Measurements from ENCODE around the gene FUT6. TPM values are rescaled to one million over a fixed set of nuclear protein-coding genes. Genes with fewer than 3 reads are reported as not detected.
A peak's percentile ranks its signal among the peaks of the same experiment; 100 is the strongest.

FUT6 gene
- total RNA-seq, 2 donors from 2014 or later = 3.6 to 12.2 TPM

DNA sequence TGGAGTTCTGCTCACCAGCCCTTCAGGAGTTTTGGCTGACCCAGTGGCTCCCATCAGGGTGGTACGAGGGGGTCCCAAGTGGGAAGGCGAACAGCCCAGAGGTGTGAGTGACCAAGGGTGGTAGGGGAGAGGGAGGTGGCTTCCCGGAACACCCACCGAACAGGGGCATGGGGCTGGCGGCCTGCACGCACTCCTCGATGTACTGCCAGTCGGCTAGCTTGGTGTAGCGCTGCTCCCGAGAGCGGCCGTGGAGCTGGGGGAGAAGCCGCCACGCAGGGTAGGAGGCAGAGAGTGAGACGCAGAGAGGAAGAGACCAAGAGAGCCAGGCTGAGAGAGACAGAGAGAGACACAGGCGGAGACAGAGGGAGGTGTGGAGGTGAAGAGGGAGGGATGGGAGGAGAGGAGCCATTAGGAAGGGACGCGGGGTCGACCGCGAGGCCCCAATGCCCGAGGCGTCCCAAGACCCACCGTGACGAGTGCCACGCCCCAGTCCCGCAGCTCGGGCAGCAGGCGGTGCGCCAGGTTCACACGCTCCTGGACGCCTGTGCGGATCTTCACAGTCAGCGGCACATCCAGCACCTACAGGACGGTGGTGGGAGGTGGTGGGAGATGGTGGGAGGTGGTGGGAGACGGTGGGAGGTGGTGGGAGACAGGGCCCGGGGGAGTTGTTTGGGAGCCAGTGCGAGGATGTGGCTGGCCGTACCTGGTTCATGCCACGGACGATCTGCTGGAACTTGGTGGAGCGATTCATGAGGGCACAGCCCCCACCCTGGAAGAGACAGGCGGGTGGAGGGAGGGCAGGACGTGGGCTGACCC lies 52.7 kb downstream of the FUT6 start:
- no peaks in the 10 kb centered on the region for H3K27me3 ChIP-seq
- no peak overlapping the region for H3K4me3 ChIP-seq
- no peak for ATAC-seq
- intact Hi-C loops (cut with DNase I) = no loop called here
- no peak for DNase-seq
- no peak overlapping the region for H3K27ac ChIP-seq
- peaks cover 26 to 29% of the 10 kb centered on the region in 2 donors for H3K36me3 ChIP-seq (replicated peaks in 1 of 2; ENCODE audit: insufficient read depth in 1 of 2, low read depth in 2 of 2)
- H3K4me1 ChIP-seq = peaks cover 11% of the 10 kb centered on the region
- H3K9me3 ChIP-seq = no peaks in the 10 kb centered on the region
- TF ChIP-seq, protein P1, sequence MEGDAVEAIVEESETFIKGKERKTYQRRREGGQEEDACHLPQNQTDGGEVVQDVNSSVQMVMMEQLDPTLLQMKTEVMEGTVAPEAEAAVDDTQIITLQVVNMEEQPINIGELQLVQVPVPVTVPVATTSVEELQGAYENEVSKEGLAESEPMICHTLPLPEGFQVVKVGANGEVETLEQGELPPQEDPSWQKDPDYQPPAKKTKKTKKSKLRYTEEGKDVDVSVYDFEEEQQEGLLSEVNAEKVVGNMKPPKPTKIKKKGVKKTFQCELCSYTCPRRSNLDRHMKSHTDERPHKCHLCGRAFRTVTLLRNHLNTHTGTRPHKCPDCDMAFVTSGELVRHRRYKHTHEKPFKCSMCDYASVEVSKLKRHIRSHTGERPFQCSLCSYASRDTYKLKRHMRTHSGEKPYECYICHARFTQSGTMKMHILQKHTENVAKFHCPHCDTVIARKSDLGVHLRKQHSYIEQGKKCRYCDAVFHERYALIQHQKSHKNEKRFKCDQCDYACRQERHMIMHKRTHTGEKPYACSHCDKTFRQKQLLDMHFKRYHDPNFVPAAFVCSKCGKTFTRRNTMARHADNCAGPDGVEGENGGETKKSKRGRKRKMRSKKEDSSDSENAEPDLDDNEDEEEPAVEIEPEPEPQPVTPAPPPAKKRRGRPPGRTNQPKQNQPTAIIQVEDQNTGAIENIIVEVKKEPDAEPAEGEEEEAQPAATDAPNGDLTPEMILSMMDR (IDR thresholded peaks at IDR 0.05) = no peak
- TF ChIP-seq POLR2A (IDR thresholded peaks at IDR 0.05) = no peak
- 88 to 93% methylated on average over 36 to 43 of the region's 44 CpGs for WGBS, 2 donors

DNA sequence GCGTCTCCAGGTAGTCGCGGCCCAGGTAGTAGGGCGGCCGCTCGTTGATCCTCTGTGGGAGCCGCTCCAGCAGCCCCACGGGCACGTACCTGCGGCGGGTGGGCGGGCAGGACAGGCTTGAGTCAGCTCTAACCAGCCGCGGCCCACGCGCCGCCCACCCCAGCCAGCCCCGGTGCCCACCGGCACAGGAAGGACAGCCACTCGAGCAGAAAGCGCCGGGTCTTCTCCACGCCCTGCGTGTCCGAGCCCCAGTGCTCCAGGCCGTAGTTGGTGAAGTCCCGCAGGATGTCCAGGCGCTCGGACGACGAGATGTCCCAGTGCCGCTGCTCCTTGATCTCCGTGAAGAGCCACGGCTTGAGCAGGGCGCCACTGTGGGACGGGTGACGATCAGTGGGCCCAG lies 54.1 kb downstream of the FUT6 start:
- no peak overlapping the region for H3K4me3 ChIP-seq
- H3K27me3 ChIP-seq = no peaks in the 10 kb centered on the region
- TF ChIP-seq, protein P1 (IDR thresholded peaks at IDR 0.05) = no peak
- TF ChIP-seq POLR2A (IDR thresholded peaks at IDR 0.05) = no peak
- intact Hi-C loops (cut with DNase I) = no loop called here
- H3K36me3 ChIP-seq (replicated peaks in 1 of 2; ENCODE audit: insufficient read depth in 1 of 2, low read depth in 2 of 2) = peaks cover 26 to 29% of the 10 kb centered on the region in 2 donors
- no peak for ATAC-seq
- DNase-seq = no peak
- H3K4me1 ChIP-seq = peaks cover 6% of the 10 kb centered on the region
- no peak overlapping the region for H3K27ac ChIP-seq
- no peaks in the 10 kb centered on the region for H3K9me3 ChIP-seq
- 91% methylated on average over 16 of the region's 37 CpGs; no CpG with 5 or more reads in 1 of the 2 donors for WGBS, 2 donors

DNA sequence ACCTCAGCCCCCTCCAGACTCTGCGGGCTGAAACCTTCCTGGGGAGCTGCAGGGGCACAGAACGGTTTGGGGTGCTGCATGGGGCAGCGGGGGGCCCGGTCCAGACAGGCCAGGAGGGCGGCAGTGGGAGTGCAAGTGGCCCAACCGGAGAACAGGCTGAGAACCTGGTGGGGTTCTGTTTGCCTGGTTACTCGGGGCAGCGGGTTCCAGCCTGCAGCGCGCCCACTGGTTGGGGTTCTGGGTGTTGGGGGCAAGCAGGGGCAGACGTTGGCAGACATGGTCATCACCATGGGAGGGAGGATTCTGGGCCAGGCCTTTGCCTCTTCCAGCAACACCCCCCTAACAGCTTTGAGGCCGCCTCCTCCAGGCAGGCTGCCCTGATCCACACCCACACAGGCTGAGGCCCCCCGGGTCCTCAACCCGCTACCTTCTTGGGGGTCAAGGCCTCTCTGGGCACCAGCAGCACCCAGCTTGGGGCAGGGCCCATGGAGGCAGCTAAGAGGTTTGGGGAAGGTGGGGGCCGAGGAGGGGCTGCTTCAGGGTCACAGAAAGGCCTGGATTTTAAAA lies 54.8 kb downstream of the FUT6 start, which contains the start of gene PRR22:
PRR22 (minus strand) TSS at position 166 of the 567 bp plus-strand sequence; CDS start at position 80, 86 bp downstream.
- H3K27me3 ChIP-seq = no peaks in the 10 kb centered on the region
- peaks cover 24 to 27% of the 10 kb centered on the region in 2 donors for H3K36me3 ChIP-seq (replicated peaks in 1 of 2; ENCODE audit: insufficient read depth in 1 of 2, low read depth in 2 of 2)
- 81 to 86% methylated on average over 4 to 15 of the region's 15 CpGs for WGBS, 2 donors
- H3K4me1 ChIP-seq = no peaks in the 10 kb centered on the region
- intact Hi-C loops (cut with DNase I) = no loop called here
- H3K27ac ChIP-seq = no peak within 1 kb of the TSS
- TF ChIP-seq, protein P1 (IDR thresholded peaks at IDR 0.05) = no peak
- TF ChIP-seq POLR2A (IDR thresholded peaks at IDR 0.05) = no peak
- ATAC-seq = no peak
- no peak for DNase-seq
- H3K9me3 ChIP-seq = no peaks in the 10 kb centered on the region
- H3K4me3 ChIP-seq = no peak within 1 kb of the TSS

DNA sequence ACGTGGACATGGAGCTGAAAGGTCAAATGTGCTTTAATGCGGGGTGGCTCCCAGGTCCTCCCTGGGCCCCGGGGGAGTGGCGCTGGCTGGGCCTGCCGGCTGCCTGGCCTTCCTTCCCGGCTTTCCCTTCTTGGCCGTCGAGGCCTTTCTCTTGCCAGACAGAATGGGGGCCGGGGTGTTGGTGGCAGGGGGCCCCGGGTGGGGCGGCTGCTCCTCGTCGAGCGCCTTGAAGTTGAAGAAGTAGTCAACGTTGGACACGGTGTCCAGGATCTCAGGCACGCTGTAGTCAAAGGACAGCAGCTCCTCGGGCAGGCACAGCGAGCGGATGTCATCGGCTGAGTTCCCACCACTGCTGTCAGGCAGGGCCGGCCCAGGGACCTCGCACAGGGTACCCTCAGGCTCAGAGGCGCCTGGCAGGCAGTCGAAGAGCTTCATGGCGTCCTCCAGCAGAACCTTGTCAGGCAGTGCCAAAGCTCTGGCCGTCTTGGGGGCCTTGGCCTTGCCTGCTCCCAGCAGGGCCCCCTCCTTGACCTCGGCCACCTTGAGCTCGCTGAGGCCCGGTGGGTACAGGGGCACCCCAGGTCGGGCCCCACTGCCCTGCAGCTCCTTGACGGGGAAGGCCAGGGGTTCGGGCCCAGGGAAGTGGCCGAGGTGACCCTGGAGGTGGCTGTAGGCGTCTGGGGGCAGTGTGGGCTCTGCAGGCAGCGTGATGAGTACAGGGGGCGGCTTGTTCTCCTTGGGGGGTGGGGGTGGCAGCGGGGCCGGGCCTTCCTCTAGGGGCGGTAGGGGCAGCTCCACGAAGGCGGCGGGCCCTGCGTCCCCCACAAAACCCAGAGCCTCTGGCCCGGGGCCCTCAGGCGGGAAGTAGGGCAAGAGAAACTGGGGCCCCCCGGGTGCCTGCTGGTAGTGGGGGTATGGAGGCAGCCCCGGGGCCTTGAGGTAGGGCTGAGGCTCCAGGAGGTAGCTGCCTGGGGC lies 56.3 kb downstream of the FUT6 start:
- DNase-seq (no peak), ATAC-seq (peak; percentile 7)
- peaks cover 13 to 19% of the 10 kb centered on the region in 2 donors for H3K36me3 ChIP-seq (replicated peaks in 1 of 2; ENCODE audit: insufficient read depth in 1 of 2, low read depth in 2 of 2)
- WGBS, 2 donors = 78 to 91% methylated on average over 11 to 42 of the region's 48 CpGs
- H3K27me3 ChIP-seq = no peaks in the 10 kb centered on the region
- H3K4me1 ChIP-seq = no peaks in the 10 kb centered on the region
- TF ChIP-seq POLR2A (IDR thresholded peaks at IDR 0.05) = no peak
- TF ChIP-seq, protein P1 (IDR thresholded peaks at IDR 0.05) = no peak
- intact Hi-C loops (cut with DNase I) = no loop called here
- no peak overlapping the region for H3K27ac ChIP-seq
- H3K9me3 ChIP-seq = no peaks in the 10 kb centered on the region
- no peak overlapping the region for H3K4me3 ChIP-seq
